CD4-positive, alpha-beta memory T cell (primary cell): ENCODE data around the gene SIDT1. TPM values are rescaled to one million over a fixed set of nuclear protein-coding genes. Genes with fewer than 3 reads are reported as not detected.

Source experiments
- CTCF ChIA-PET: fragments of 350-600 bp; sonication (Branson Sonifier 250); formaldehyde crosslinking; loops from one replicate; lab custom pipeline; 2021; ENCODE audit warnings: inconsistent platforms; ENCODE audit not compliant: partially characterized antibody; lab: Charles Lee
- POLR2A ChIA-PET: fragments of 350-600 bp; sonication (Branson Sonifier 250); formaldehyde crosslinking; loops from one replicate; lab custom pipeline; 2021; ENCODE audit not compliant: partially characterized antibody; lab: Charles Lee
- DNase-seq, 5 donors: peaks; one replicate each; pipeline versions ENCODE4 v3.0.0 to v3.0.0-alpha.2; 2020 to 2022; ENCODE audit warnings: mixed read lengths in 1 of 5
- H3K27ac ChIP-seq: one replicate; pipeline ENCODE4 v1.7.0; 2013; ENCODE audit warnings: low read depth, low read length
- H3K27me3 ChIP-seq: 2 replicates; pipeline ENCODE4 v1.7.0; 2013; ENCODE audit warnings: mild to moderate bottlenecking, low read length, moderate library complexity; ENCODE audit not compliant: insufficient read depth
- H3K36me3 ChIP-seq: 2 replicates; pipeline ENCODE4 v1.7.0; 2013; ENCODE audit warnings: mild to moderate bottlenecking, low read length, moderate library complexity; ENCODE audit not compliant: insufficient read depth
- H3K4me1 ChIP-seq: 2 replicates; pipeline ENCODE4 v1.7.0; 2013; ENCODE audit warnings: mild to moderate bottlenecking, low read length, moderate library complexity; ENCODE audit not compliant: insufficient read depth
- H3K4me3 ChIP-seq, 2 donors: one replicate each; pipeline ENCODE4 v1.7.0; 2013; ENCODE audit warnings: low read length in 2 of 2, mild to moderate bottlenecking in 1 of 2
- H3K9me3 ChIP-seq, 2 donors: one replicate each; pipeline ENCODE4 v1.7.0; 2013; ENCODE audit warnings: low read length in 2 of 2, control low read depth in 1 of 2; ENCODE audit not compliant: control insufficient read depth in 1 of 2
- H3K27ac Mint-ChIP-seq, 7 donors: one replicate each; pipeline ENCODE4 v1.8.0; 2020 to 2021; ENCODE audit warnings: mixed read lengths in 7 of 7, mild to moderate bottlenecking in 6 of 7, inconsistent platforms in 3 of 7, moderate library complexity in 3 of 7
- H3K27me3 Mint-ChIP-seq, 2 donors: one replicate each; pipeline ENCODE4 v1.8.0; 2020 to 2021; ENCODE audit warnings: mixed read lengths in 2 of 2
- H3K36me3 Mint-ChIP-seq, 2 donors: one replicate each; pipeline ENCODE4 v1.8.0; 2020 to 2021; ENCODE audit warnings: mixed read lengths in 2 of 2, inconsistent platforms in 1 of 2, mild to moderate bottlenecking in 1 of 2
- H3K4me1 Mint-ChIP-seq, 4 donors: one replicate each; pipeline ENCODE4 v1.8.0; 2020 to 2021; ENCODE audit warnings: mixed read lengths in 4 of 4, mild to moderate bottlenecking in 1 of 4
- H3K4me3 Mint-ChIP-seq, 8 donors: one replicate each; pipeline ENCODE4 v1.8.0; 2020 to 2021; ENCODE audit warnings: mixed read lengths in 8 of 8, mild to moderate bottlenecking in 7 of 8, moderate library complexity in 6 of 8, inconsistent platforms in 3 of 8
- H3K9me3 Mint-ChIP-seq, 8 donors: one replicate each; pipeline ENCODE4 v1.8.0; 2020 to 2021; ENCODE audit warnings: mixed read lengths in 8 of 8, mild to moderate bottlenecking in 5 of 8, inconsistent platforms in 3 of 8, moderate library complexity in 1 of 8
- intact Hi-C: fragments of 100-400 bp; cut with micrococcal nuclease; formaldehyde crosslinking; loops from one replicate; pipeline ENCODE4 v1.15.1; 2023
- polyA plus RNA-seq, 2 donors: library from polyadenylated mRNA; unstranded; fragments of 300-500 nt; fragmentation: Illumina TruSeq; gene quantifications; one replicate each; pipeline ENCODE4 v1.2.3, GENCODE V29; 2021
- total RNA-seq, 2 experiments: library from RNA; stranded (reverse); gene quantifications; one replicate each; pipeline ENCODE4 v1.2.3, GENCODE V29; 2021

The SIDT1 gene
- total and polyA plus RNA-seq, 4 experiments from 2014 or later: 12.1 to 56.1 (median 39.2) TPM

- Mint-ChIP-seq H3K27me3 (no peaks in the 10 kb centered on the region), H3K27ac (no peak overlapping the region), H3K4me3 (no peak overlapping the region), H3K9me3 (no peaks in the 10 kb centered on the region), H3K36me3 (peaks cover 44 to 58% of the 10 kb centered on the region in 2 donors), H3K4me1 (peaks cover 0 to 1% (median under 1%) of the 10 kb centered on the region in 4 donors)
- peaks cover 5% of the 10 kb centered on the region for H3K36me3 ChIP-seq
- no peak overlapping the region for H3K4me3 ChIP-seq
- H3K27ac ChIP-seq: no peak overlapping the region
- ChIA-PET CTCF (no interaction called here), POLR2A (interaction anchor here (1.2 kb wide), 1 partner anchor 79 kb away, joined by 4 read pairs; the partner anchor contains the start of gene SPICE1)
- H3K4me1 ChIP-seq: no peaks in the 10 kb centered on the region
- DNase-seq: no peak
- H3K27me3 ChIP-seq: no peaks in the 10 kb centered on the region
- H3K9me3 ChIP-seq: no peaks in the 10 kb centered on the region
- intact Hi-C loops: no loop called here
These were observed 61.7 kb downstream of the SIDT1 start for GRCh38 chr3:113594066-113594465.

GRCh38 chr3:113597596-113598354 lies 65.4 kb downstream of the SIDT1 start:
- no peaks in the 10 kb centered on the region for H3K27me3 ChIP-seq
- Mint-ChIP-seq H3K36me3 (peaks cover 21 to 48% of the 10 kb centered on the region in 2 donors), H3K4me3 (no peak overlapping the region), H3K9me3 (no peaks in the 10 kb centered on the region), H3K4me1 (no peaks in the 10 kb centered on the region), H3K27me3 (no peaks in the 10 kb centered on the region), H3K27ac (no peak overlapping the region)
- peaks cover 18% of the 10 kb centered on the region for H3K36me3 ChIP-seq
- no peaks in the 10 kb centered on the region for H3K9me3 ChIP-seq
- ChIA-PET POLR2A (no interaction called here), CTCF (interaction anchor here (1.1 to 1.8 kb wide), 2 partner anchors 8 to 20 kb away, joined by 3 to 4 read pairs; no protein-coding TSS in a partner anchor)
- no peak overlapping the region for H3K27ac ChIP-seq
- no peak overlapping the region for H3K4me3 ChIP-seq
- intact Hi-C loops: no loop called here
- no peaks in the 10 kb centered on the region for H3K4me1 ChIP-seq
- DNase-seq: no peak

- no peaks in the 10 kb centered on the region for H3K27me3 Mint-ChIP-seq
These were observed 68.2 kb downstream of the SIDT1 start for GRCh38 chr3:113600418-113601182.

GRCh38 chr3:113601240-113601639 lies 68.9 kb downstream of the SIDT1 start:
- peaks cover 20% of the 10 kb centered on the region for H3K36me3 ChIP-seq
- no peaks in the 10 kb centered on the region for H3K27me3 Mint-ChIP-seq
- peaks cover 4 to 15% (median 5%) of the 10 kb centered on the region in 4 donors for H3K4me1 Mint-ChIP-seq
- no peak overlapping the region for H3K4me3 Mint-ChIP-seq
- H3K27ac ChIP-seq: no peak overlapping the region
- H3K9me3 Mint-ChIP-seq: no peaks in the 10 kb centered on the region
- no peak for DNase-seq
- no peak overlapping the region for H3K4me3 ChIP-seq
- peaks cover 11% of the 10 kb centered on the region for H3K4me1 ChIP-seq
- peaks cover 22 to 50% of the 10 kb centered on the region in 2 donors for H3K36me3 Mint-ChIP-seq
- POLR2A ChIA-PET: no interaction called here
- H3K27me3 ChIP-seq: no peaks in the 10 kb centered on the region
- CTCF ChIA-PET: interaction anchor here (1.0 kb wide), 1 partner anchor 12 kb away, joined by 3 read pairs; no protein-coding TSS in a partner anchor
- no peaks in the 10 kb centered on the region for H3K9me3 ChIP-seq
- peak overlapping the region in 1 of 7 donors; percentile 35 for H3K27ac Mint-ChIP-seq
- intact Hi-C loops: loop anchor here (10.0 kb wide), 1 partner anchor 144 kb away; the partner anchor contains the start of genes ATP6V1A and NAA50

More at GRCh38 chr3:113600418-113601182, 68.2 kb downstream of the SIDT1 start:
- H3K9me3 Mint-ChIP-seq: no peaks in the 10 kb centered on the region
- peaks cover 0 to 9% (median 2%) of the 10 kb centered on the region in 4 donors for H3K4me1 Mint-ChIP-seq
- Histone ChIP-seq H3K9me3 (no peaks in the 10 kb centered on the region), H3K27me3 (no peaks in the 10 kb centered on the region), H3K36me3 (peaks cover 20% of the 10 kb centered on the region), H3K4me1 (peaks cover 5% of the 10 kb centered on the region), H3K27ac (no peak overlapping the region), H3K4me3 (no peak overlapping the region)
- H3K36me3 Mint-ChIP-seq: peaks cover 22 to 49% of the 10 kb centered on the region in 2 donors
- peak overlapping the region in 1 of 7 donors; percentile 41 for H3K27ac Mint-ChIP-seq
- POLR2A ChIA-PET: no interaction called here
- intact Hi-C loops: loop anchor here (10.0 kb wide), 1 partner anchor 144 kb away; the partner anchor contains the start of genes ATP6V1A and NAA50
- no peak overlapping the region for H3K4me3 Mint-ChIP-seq
- CTCF ChIA-PET: interaction anchor here (1.0 kb wide), 1 partner anchor 11 kb away, joined by 3 read pairs; no protein-coding TSS in a partner anchor
- DNase-seq: no peak

GRCh38 chr3:113602256-113602655 lies 69.9 kb downstream of the SIDT1 start:
- H3K27ac ChIP-seq: no peak overlapping the region
- peaks cover 20% of the 10 kb centered on the region for H3K36me3 ChIP-seq
- ChIA-PET POLR2A (no interaction called here), CTCF (no interaction called here)
- no peak overlapping the region for H3K27ac Mint-ChIP-seq
- H3K4me3 Mint-ChIP-seq: no peak overlapping the region
- no peak for DNase-seq
- no peaks in the 10 kb centered on the region for H3K27me3 Mint-ChIP-seq
- H3K4me1 Mint-ChIP-seq: peaks cover 13 to 25% (median 15%) of the 10 kb centered on the region in 4 donors
- peaks cover 27 to 55% of the 10 kb centered on the region in 2 donors for H3K36me3 Mint-ChIP-seq
- intact Hi-C loops: loop anchor here (10.0 kb wide), 1 partner anchor 143 kb away; the partner anchor contains the start of genes ATP6V1A and NAA50
- peaks cover 22% of the 10 kb centered on the region for H3K4me1 ChIP-seq
- no peak overlapping the region for H3K4me3 ChIP-seq
- no peaks in the 10 kb centered on the region for H3K9me3 Mint-ChIP-seq
- no peaks in the 10 kb centered on the region for H3K27me3 ChIP-seq
- no peaks in the 10 kb centered on the region for H3K9me3 ChIP-seq

- Mint-ChIP-seq H3K9me3 (no peaks in the 10 kb centered on the region), H3K4me1 (peaks cover 15 to 29% (median 17%) of the 10 kb centered on the region in 4 donors), H3K27ac (no peak overlapping the region), H3K27me3 (no peaks in the 10 kb centered on the region), H3K36me3 (peaks cover 27 to 56% of the 10 kb centered on the region in 2 donors), H3K4me3 (no peak overlapping the region)
- Histone ChIP-seq H3K36me3 (peaks cover 25% of the 10 kb centered on the region), H3K4me3 (no peak overlapping the region), H3K27ac (no peak overlapping the region), H3K4me1 (peaks cover 25% of the 10 kb centered on the region), H3K27me3 (no peaks in the 10 kb centered on the region), H3K9me3 (no peaks in the 10 kb centered on the region)
- no peak for DNase-seq
- ChIA-PET CTCF (interaction anchor here (1.2 kb wide), 1 partner anchor 25 kb away, joined by 3 read pairs; no protein-coding TSS in a partner anchor), POLR2A (no interaction called here)
- intact Hi-C loops: loop anchor here (10.0 kb wide), 1 partner anchor 142 kb away; the partner anchor contains the start of genes ATP6V1A and NAA50
These were observed 70.5 kb downstream of the SIDT1 start for GRCh38 chr3:113602836-113603235.
